Coronary artery (tissue), 2 donors: ENCODE measurements around the gene MMS22L.

Source experiments
- DNase-seq: peaks from one replicate; pipeline ENCODE4 v3.0.0-alpha.2; 2017; ENCODE audit warnings: low spot score
- H3K27ac ChIP-seq, 2 donors: fragments of 200-600 bp; sonication (generic); one replicate each; pipeline ENCODE4 v1.5.1; 2016 to 2019
- H3K4me3 ChIP-seq: fragments of 200-600 bp; sonication (generic); 2 replicates; pipeline ENCODE4 v1.5.1; 2016; ENCODE audit warnings: mild to moderate bottlenecking, moderate library complexity
- CTCF ChIP-seq: fragments of 200-600 bp; sonication (generic); IDR thresholded peaks from one replicate; pipeline ENCODE4 v1.5.1; 2019; ENCODE audit warnings: antibody characterized with exemption

Gene MMS22L

GRCh38 chr6:97246842-97247241 is 36.2 kb downstream of the MMS22L start:
- H3K27ac ChIP-seq: no peak overlapping the region
- no peak overlapping the region for H3K4me3 ChIP-seq
- TF ChIP-seq CTCF: no peak
- DNase-seq: no peak

GRCh38 chr6:97240222-97240621 is 42.8 kb downstream of the MMS22L start:
- no peak for DNase-seq
- no peak overlapping the region for H3K27ac ChIP-seq
- no peak overlapping the region for H3K4me3 ChIP-seq
- TF ChIP-seq CTCF: no peak

- H3K27ac ChIP-seq: no peak overlapping the region
- TF ChIP-seq CTCF: no peak
- no peak overlapping the region for H3K4me3 ChIP-seq
- no peak for DNase-seq
These were observed 51.1 kb downstream of the MMS22L start for GRCh38 chr6:97231911-97232310.

GRCh38 chr6:97222903-97223302 is 60.1 kb downstream of the MMS22L start:
- H3K4me3 ChIP-seq: no peak overlapping the region
- no peak overlapping the region for H3K27ac ChIP-seq
- TF ChIP-seq CTCF: no peak
- no peak for DNase-seq

GRCh38 chr6:97218912-97219311 is 64.1 kb downstream of the MMS22L start:
- no peak for DNase-seq
- TF ChIP-seq CTCF: no peak
- H3K27ac ChIP-seq: no peak overlapping the region

GRCh38 chr6:97215157-97215769 is 67.8 kb downstream of the MMS22L start:
- H3K27ac ChIP-seq: no peak overlapping the region
- no peak overlapping the region for H3K4me3 ChIP-seq
- no peak for TF ChIP-seq CTCF
- DNase-seq: no peak

More at GRCh38 chr6:97218912-97219311, 64.1 kb downstream of the MMS22L start:
- H3K4me3 ChIP-seq: no peak overlapping the region

- no peak for DNase-seq
- H3K4me3 ChIP-seq: no peak overlapping the region
- TF ChIP-seq CTCF: no peak
- H3K27ac ChIP-seq: no peak overlapping the region
These were observed 68.3 kb downstream of the MMS22L start for GRCh38 chr6:97214671-97215070.
